GM20000 (cell line): ENCODE measurements around the gene ACOT13.
"Not testable (repeated sequence)": the region's sequence is repeated elsewhere in the genome, so short reads cannot be mapped to it uniquely, and the experiment has no call there.

Experiments
- DNase-seq: peaks from one replicate; pipeline ENCODE4 v3.0.0; 2012; ENCODE audit warnings: low spot score
- CTCF ChIP-seq: IDR thresholded peaks from 2 replicates; pipeline ENCODE4 v1.5.1; 2012; ENCODE audit warnings: mild to moderate bottlenecking, control low read depth; ENCODE audit errors: extremely low read depth, missing control alignments

ACOT13 gene

GRCh38 chr6:24649691-24650090 is 17.2 kb upstream of the ACOT13 start:
- no peak for TF ChIP-seq CTCF
- no peak for DNase-seq

DNA sequence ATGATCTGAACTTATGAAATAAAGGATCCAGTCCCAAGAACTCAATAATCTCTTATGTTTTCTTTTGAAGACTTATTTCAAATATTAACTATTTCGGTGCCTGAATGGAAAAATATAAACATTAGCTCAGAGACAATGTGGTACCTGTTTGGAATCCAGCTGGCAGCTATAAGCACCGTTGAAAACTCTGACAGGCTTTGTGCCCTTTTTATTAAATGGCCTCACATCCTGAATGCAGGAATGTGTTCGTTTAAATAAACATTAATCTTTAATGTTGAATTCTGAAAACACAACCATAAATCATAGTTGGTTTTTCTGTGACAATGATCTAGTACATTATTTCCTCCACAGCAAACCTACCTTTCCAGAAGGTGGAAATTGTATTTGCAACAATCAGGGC is 16.5 kb upstream of the ACOT13 start:
- TF ChIP-seq CTCF = no peak
- no peak for DNase-seq

- no peak for DNase-seq
- no peak for TF ChIP-seq CTCF
Measured at GRCh38 chr6:24655215-24655614, 11.7 kb upstream of the ACOT13 start.

- DNase-seq = no peak
Measured at GRCh38 chr6:24658573-24659560, 8.0 kb upstream of the ACOT13 start.

DNA sequence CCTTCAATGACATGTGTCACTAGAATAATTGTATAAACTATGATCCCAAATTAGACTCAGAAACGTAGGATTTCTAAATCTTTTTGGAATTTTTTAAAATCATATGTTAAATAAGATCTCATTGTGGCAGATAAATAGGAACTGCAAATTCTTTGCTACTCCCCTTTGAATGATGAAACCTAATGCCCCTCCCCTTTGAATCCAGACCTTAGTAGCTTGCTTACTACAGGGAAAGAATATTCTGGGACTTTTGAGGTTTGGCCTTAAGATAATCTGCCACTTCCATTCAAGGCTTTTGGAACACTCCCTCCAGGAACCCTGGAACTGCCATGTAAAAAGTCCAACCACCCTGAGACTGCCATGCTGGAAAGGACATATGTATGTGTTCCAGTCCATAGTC is 7.3 kb upstream of the ACOT13 start:
- DNase-seq = no peak
- TF ChIP-seq CTCF = no peak

More at GRCh38 chr6:24658573-24659560, 8.0 kb upstream of the ACOT13 start:
- TF ChIP-seq CTCF = no peak

DNA sequence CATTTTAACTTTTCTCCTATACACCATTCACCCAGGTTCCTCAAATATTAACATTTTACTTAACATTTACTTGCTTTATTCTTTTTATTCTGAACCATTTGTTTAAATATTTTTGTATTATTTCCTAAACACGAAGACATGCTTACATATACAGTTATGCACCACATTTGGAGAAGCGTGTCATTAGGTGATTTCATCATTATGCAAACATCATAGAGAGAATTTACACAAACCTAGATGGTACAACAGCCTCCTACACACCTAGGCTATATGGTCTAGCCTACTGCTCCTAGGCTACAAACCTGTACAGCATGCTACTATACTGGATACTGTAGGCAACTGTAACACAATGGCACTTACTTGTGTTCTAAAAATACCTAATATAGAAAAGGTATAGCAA is 6.8 kb upstream of the ACOT13 start:
- no peak for DNase-seq
- no peak for TF ChIP-seq CTCF

DNA sequence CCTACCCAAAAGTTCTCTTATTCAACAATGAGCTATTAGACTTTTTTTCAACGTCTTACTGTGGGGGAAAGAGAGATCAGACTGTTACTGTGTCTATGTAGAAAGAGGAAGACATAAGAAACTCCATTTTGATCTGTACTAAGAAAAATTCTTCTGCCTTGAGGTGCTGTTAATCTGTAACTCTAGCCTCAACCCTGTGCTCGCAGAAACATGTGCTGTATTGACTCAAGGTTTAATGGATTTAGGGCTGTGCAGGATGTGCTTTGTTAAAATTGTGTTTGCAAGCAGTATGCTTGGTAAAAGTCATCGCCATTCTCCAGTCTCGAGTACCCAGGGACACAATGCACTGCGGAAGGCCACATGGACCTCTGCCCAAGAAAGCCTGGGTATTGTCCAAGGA is 5.1 kb upstream of the ACOT13 start:
- DNase-seq = not testable (repeated sequence)

DNA sequence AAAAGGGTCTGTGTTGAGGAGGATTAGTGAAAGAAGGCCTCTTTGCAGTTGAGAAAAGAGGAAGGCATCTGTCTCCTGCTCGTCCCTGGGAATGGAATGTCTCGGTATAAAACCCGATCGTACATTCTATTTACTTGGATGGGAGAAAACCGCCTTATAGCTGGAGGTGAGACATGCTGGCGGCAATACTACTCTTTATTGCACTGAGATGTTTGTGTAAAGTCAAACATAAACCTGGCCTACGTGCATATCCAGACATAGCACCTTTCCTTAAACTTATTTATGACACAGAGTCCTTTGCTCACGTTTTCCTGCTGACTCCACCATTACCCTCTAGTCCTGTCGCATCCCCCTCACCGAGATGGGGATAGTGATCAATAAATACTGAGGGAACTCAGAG is 4.6 kb upstream of the ACOT13 start:
- no peak for DNase-seq
- no peak for TF ChIP-seq CTCF
